NCI-H446 treated with DMSO at 0.1 percent for 48 hours (cell line): ENCODE measurements around the gene SMYD3.

Experiments
- DNase-seq: peaks from one replicate; lab custom pipeline; 2025; lab: John Stamatoyannopoulos, UW

The SMYD3 gene

GRCh38 chr1:245906207-245906606 lies 600.9 kb downstream of the SMYD3 start:
- no peak for DNase-seq

- no peak for DNase-seq
These were observed 603.2 kb downstream of the SMYD3 start for GRCh38 chr1:245903851-245904250.

GRCh38 chr1:245901565-245901964 lies 605.5 kb downstream of the SMYD3 start:
- no peak for DNase-seq

- no peak for DNase-seq
These were observed 606.0 kb downstream of the SMYD3 start for GRCh38 chr1:245901037-245901436.

- DNase-seq = no peak
These were observed 608.5 kb downstream of the SMYD3 start for GRCh38 chr1:245898581-245898980.

GRCh38 chr1:245896258-245896657 lies 610.8 kb downstream of the SMYD3 start:
- DNase-seq = no peak

- DNase-seq = no peak
These were observed 611.6 kb downstream of the SMYD3 start for GRCh38 chr1:245895455-245895959.

- no peak for DNase-seq
These were observed 612.2 kb downstream of the SMYD3 start for GRCh38 chr1:245894843-245895242.

GRCh38 chr1:245893025-245893424 lies 614.1 kb downstream of the SMYD3 start:
- DNase-seq = no peak

- DNase-seq = no peak
These were observed 618.3 kb downstream of the SMYD3 start for GRCh38 chr1:245888809-245889208.

GRCh38 chr1:245887829-245888228 lies 619.2 kb downstream of the SMYD3 start:
- no peak for DNase-seq

GRCh38 chr1:245881767-245882391 lies 625.2 kb downstream of the SMYD3 start:
- no peak for DNase-seq

GRCh38 chr1:245880754-245881403 lies 626.2 kb downstream of the SMYD3 start:
- DNase-seq = no peak

GRCh38 chr1:245879091-245879490 lies 628.0 kb downstream of the SMYD3 start:
- DNase-seq = no peak

- DNase-seq = no peak
These were observed 628.5 kb downstream of the SMYD3 start for GRCh38 chr1:245878585-245878984.

- no peak for DNase-seq
These were observed 629.1 kb downstream of the SMYD3 start for GRCh38 chr1:245877976-245878375.

GRCh38 chr1:245876586-245876985 lies 630.5 kb downstream of the SMYD3 start:
- no peak for DNase-seq

- DNase-seq = no peak
These were observed 631.4 kb downstream of the SMYD3 start for GRCh38 chr1:245875581-245876261.

GRCh38 chr1:245874942-245875580 lies 632.0 kb downstream of the SMYD3 start:
- peak; percentile 2 for DNase-seq

GRCh38 chr1:245873883-245874671 lies 633.0 kb downstream of the SMYD3 start:
- no peak for DNase-seq

- DNase-seq = no peak
These were observed 634.0 kb downstream of the SMYD3 start for GRCh38 chr1:245873068-245873467.

- no peak for DNase-seq
These were observed 634.6 kb downstream of the SMYD3 start for GRCh38 chr1:245872475-245872874.
